GM19043 (cell line): ENCODE data around the gene BMP2K.

Source experiments
- ATAC-seq: cut with Tn5 transposase; IDR thresholded peaks from one replicate; pipeline ENCODE4 v1.9.1; 2021; ENCODE audit warnings: low read depth; ENCODE audit not compliant: unreplicated experiment

BMP2K gene

GRCh38 chr4:78776079-78776728, at the start of gene BMP2K:
Gene BMP2K, plus strand, starts transcription at chr4:78776350. Its CDS starts 194 bp downstream, at chr4:78776544.
- peak; percentile 57 for ATAC-seq

GRCh38 chr4:78726546-78726945, 49.6 kb upstream of the BMP2K start:
- no peak for ATAC-seq

GRCh38 chr4:78732332-78733104, 43.6 kb upstream of the BMP2K start:
- no peak for ATAC-seq

GRCh38 chr4:78734441-78735162, 41.5 kb upstream of the BMP2K start:
- ATAC-seq = no peak

- peak; percentile 67 for ATAC-seq
These were observed 40.5 kb upstream of the BMP2K start for GRCh38 chr4:78735697-78736096.

GRCh38 chr4:78737035-78737434, 39.1 kb upstream of the BMP2K start:
- no peak for ATAC-seq

- no peak for ATAC-seq
These were observed 38.2 kb upstream of the BMP2K start for GRCh38 chr4:78737973-78738372.

GRCh38 chr4:78742300-78742699, 33.9 kb upstream of the BMP2K start:
- ATAC-seq = no peak

- no peak for ATAC-seq
These were observed 28.7 kb upstream of the BMP2K start for GRCh38 chr4:78747475-78747922.

- ATAC-seq = no peak
These were observed 27.8 kb upstream of the BMP2K start for GRCh38 chr4:78748381-78748780.

GRCh38 chr4:78749258-78749971, 26.7 kb upstream of the BMP2K start:
- peak; percentile 39 for ATAC-seq

GRCh38 chr4:78749972-78750727, 26.0 kb upstream of the BMP2K start:
- peak; percentile 82 for ATAC-seq

GRCh38 chr4:78753091-78753490, 23.1 kb upstream of the BMP2K start:
- no peak for ATAC-seq

- no peak for ATAC-seq
These were observed 21.3 kb upstream of the BMP2K start for GRCh38 chr4:78754872-78755271.

- no peak for ATAC-seq
These were observed 20.0 kb upstream of the BMP2K start for GRCh38 chr4:78756137-78756536.

- no peak for ATAC-seq
These were observed 19.4 kb upstream of the BMP2K start for GRCh38 chr4:78756776-78757175.

GRCh38 chr4:78757574-78757973, 18.6 kb upstream of the BMP2K start:
- no peak for ATAC-seq

- no peak for ATAC-seq
These were observed 18.1 kb upstream of the BMP2K start for GRCh38 chr4:78758085-78758484.

- ATAC-seq = no peak
These were observed 13.6 kb upstream of the BMP2K start for GRCh38 chr4:78762529-78762928.

GRCh38 chr4:78763251-78763650, 12.9 kb upstream of the BMP2K start:
- no peak for ATAC-seq
